Measurements from ENCODE around the gene TMEM81. TPM values are rescaled to one million over a fixed set of nuclear protein-coding genes. Genes with fewer than 3 reads are reported as not detected.

Gene TMEM81
- total RNA-seq, 1 donor from 2014 or later = 3.3 TPM

DNA sequence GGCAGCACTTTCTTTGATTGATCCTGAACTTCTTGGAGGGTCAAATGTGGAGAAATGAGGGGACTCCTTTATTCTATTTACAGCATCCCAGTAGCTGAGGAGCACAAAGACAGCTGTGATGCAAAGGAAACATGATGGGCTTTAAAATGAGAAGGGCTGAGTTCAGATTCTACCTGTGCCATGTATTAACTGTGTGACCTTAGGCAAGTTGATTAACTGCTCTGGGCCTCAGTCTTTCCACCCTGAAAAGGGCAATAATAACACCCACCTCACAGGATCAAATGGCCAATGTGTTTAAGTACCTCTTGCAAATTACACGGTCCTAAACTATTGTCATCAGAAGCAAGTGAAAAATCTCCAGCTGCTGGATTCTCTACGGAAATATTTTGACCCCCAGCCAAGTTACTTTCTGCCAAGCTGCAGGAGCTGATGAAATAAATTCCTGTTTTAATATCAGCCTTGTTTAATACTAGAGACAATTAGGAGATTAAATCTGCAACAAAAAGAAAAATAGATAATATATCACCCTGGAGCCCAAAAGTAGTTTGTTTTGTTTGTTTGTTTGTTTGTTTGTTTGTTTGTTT is 15.7 kb downstream of the TMEM81 start:
- H3K4me3 Mint-ChIP-seq = no peak overlapping the region
- H3K36me3 Mint-ChIP-seq = no peaks in the 10 kb centered on the region
- Histone ChIP-seq H3K4me2 (no peak overlapping the region), H3K4me3 (no peak overlapping the region), H3K9me3 (ENCODE audit: low read depth) (no peaks in the 10 kb centered on the region), H2AFZ (replicated peaks) (no peak overlapping the region), H3K27ac (no peak overlapping the region), H3K36me3 (no peaks in the 10 kb centered on the region), H3F3A (ENCODE audit: low read depth) (no peaks in the 10 kb centered on the region), H3K4me1 (no peaks in the 10 kb centered on the region), H3K79me2 (ENCODE audit: low read depth) (no peaks in the 10 kb centered on the region), H3K9ac (no peak overlapping the region), H4K20me1 (ENCODE audit: low read depth) (no peaks in the 10 kb centered on the region), H3K27me3 (no peaks in the 10 kb centered on the region)
- no peaks in the 10 kb centered on the region for H3K9me3 Mint-ChIP-seq
- peaks cover 8% of the 10 kb centered on the region for H3K27me3 Mint-ChIP-seq (ENCODE audit: insufficient read depth, low read depth)
- H3K4me1 Mint-ChIP-seq = peaks cover 9% of the 10 kb centered on the region
- no peak overlapping the region for H3K27ac Mint-ChIP-seq
- DNase-seq (ENCODE audit: low spot score) = no peak
- TF ChIP-seq EZH2phosphoT487 (IDR thresholded peaks at IDR 0.05) (no peak), EZH2 (IDR thresholded peaks at IDR 0.05) (no peak)
- TF ChIP-seq, protein P1, sequence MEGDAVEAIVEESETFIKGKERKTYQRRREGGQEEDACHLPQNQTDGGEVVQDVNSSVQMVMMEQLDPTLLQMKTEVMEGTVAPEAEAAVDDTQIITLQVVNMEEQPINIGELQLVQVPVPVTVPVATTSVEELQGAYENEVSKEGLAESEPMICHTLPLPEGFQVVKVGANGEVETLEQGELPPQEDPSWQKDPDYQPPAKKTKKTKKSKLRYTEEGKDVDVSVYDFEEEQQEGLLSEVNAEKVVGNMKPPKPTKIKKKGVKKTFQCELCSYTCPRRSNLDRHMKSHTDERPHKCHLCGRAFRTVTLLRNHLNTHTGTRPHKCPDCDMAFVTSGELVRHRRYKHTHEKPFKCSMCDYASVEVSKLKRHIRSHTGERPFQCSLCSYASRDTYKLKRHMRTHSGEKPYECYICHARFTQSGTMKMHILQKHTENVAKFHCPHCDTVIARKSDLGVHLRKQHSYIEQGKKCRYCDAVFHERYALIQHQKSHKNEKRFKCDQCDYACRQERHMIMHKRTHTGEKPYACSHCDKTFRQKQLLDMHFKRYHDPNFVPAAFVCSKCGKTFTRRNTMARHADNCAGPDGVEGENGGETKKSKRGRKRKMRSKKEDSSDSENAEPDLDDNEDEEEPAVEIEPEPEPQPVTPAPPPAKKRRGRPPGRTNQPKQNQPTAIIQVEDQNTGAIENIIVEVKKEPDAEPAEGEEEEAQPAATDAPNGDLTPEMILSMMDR (IDR thresholded peaks at IDR 0.05) = no peak

DNA sequence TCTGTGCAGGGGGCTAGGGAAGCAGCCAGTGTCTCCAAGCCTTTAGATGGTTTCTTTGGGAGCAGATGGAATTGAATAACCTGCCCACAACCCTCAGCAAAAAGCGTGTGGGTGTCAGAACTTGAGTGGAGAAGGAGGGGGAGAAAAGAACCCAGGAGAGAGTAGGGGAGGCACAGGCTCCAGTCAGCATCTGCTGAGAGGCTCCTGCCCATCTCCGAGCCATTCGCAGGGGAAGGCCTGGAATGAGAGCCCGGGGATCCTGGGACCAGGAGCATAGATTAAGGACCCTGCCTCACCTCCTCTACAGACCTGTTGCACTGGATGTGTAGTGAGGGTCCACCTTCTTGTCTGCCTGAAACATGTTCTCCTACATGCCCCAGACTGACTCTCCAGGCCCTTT is 16.3 kb downstream of the TMEM81 start:
- TF ChIP-seq, protein P1 (IDR thresholded peaks at IDR 0.05) = no peak
- TF ChIP-seq EZH2phosphoT487 (IDR thresholded peaks at IDR 0.05) = no peak
- no peak for TF ChIP-seq EZH2 (IDR thresholded peaks at IDR 0.05)
- H3K4me1 Mint-ChIP-seq = peaks cover 11% of the 10 kb centered on the region

DNA sequence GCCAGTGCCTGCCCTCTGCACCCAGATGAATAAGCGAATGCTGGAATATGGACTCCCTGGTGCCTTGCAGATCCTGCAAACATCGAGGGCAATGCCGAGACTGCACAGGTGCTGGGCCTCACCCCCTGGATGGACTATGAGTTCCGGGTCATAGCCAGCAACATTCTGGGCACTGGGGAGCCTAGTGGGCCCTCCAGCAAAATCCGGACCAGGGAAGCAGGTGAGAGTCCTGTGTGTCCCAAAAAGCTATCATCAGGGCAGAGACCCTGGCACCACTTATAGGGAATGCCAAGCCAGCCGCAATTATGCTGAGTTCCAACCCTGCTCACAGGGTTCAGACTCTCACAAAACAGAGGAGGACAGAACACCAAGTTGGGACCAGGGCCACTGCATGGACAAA is 17.2 kb downstream of the TMEM81 start:
- no peaks in the 10 kb centered on the region for H3K27me3 ChIP-seq
- no peak overlapping the region for H3K4me3 Mint-ChIP-seq
- no peaks in the 10 kb centered on the region for H4K20me1 ChIP-seq (ENCODE audit: low read depth)
- no peaks in the 10 kb centered on the region for H3K4me1 ChIP-seq
- H3K36me3 ChIP-seq = no peaks in the 10 kb centered on the region
- H3K4me2 ChIP-seq = no peak overlapping the region
- H3K9me3 Mint-ChIP-seq = no peaks in the 10 kb centered on the region
- H3K9me3 ChIP-seq (ENCODE audit: low read depth) = no peaks in the 10 kb centered on the region
- TF ChIP-seq, protein P1 (IDR thresholded peaks at IDR 0.05) = no peak
- TF ChIP-seq EZH2 (IDR thresholded peaks at IDR 0.05) (no peak), EZH2phosphoT487 (IDR thresholded peaks at IDR 0.05) (no peak)
- no peak overlapping the region for H3K27ac Mint-ChIP-seq
- H3K27me3 Mint-ChIP-seq (ENCODE audit: insufficient read depth, low read depth) = peaks cover 12% of the 10 kb centered on the region
- no peaks in the 10 kb centered on the region for H3F3A ChIP-seq (ENCODE audit: low read depth)
- H3K4me3 ChIP-seq = no peak overlapping the region
- no peak for DNase-seq (ENCODE audit: low spot score)
- no peak overlapping the region for H3K27ac ChIP-seq
- H3K4me1 Mint-ChIP-seq = peaks cover 13% of the 10 kb centered on the region
- no peaks in the 10 kb centered on the region for H3K79me2 ChIP-seq (ENCODE audit: low read depth)
- H3K9ac ChIP-seq = no peak overlapping the region
- no peak overlapping the region for H2AFZ ChIP-seq (replicated peaks)
- no peaks in the 10 kb centered on the region for H3K36me3 Mint-ChIP-seq

More for the DNA sequence above, 16.3 kb downstream of the TMEM81 start:
- Mint-ChIP-seq H3K9me3 (no peaks in the 10 kb centered on the region), H3K36me3 (no peaks in the 10 kb centered on the region), H3K4me3 (no peak overlapping the region), H3K27me3 (ENCODE audit: insufficient read depth, low read depth) (peaks cover 8% of the 10 kb centered on the region), H3K27ac (no peak overlapping the region)
- no peaks in the 10 kb centered on the region for H4K20me1 ChIP-seq (ENCODE audit: low read depth)
- no peaks in the 10 kb centered on the region for H3K36me3 ChIP-seq
- no peak overlapping the region for H3K9ac ChIP-seq
- DNase-seq (ENCODE audit: low spot score) = no peak
- no peak overlapping the region for H3K27ac ChIP-seq
- H3K27me3 ChIP-seq = no peaks in the 10 kb centered on the region
- H3K4me3 ChIP-seq = no peak overlapping the region
- H2AFZ ChIP-seq (replicated peaks) = no peak overlapping the region
- no peak overlapping the region for H3K4me2 ChIP-seq
- H3F3A ChIP-seq (ENCODE audit: low read depth) = no peaks in the 10 kb centered on the region
- no peaks in the 10 kb centered on the region for H3K79me2 ChIP-seq (ENCODE audit: low read depth)
- no peaks in the 10 kb centered on the region for H3K9me3 ChIP-seq (ENCODE audit: low read depth)
- H3K4me1 ChIP-seq = no peaks in the 10 kb centered on the region

Data from neural progenitor cell (in vitro differentiated cells).